Bronchial epithelial cell (primary cell): ENCODE data around the gene TAMALIN. TPM values are rescaled to one million over a fixed set of nuclear protein-coding genes. Genes with fewer than 3 reads are reported as not detected.

Source experiments
- DNase-seq: peaks from one replicate; pipeline ENCODE4 v3.0.0-alpha.2; 2010; ENCODE audit warnings: low read depth
- FAIRE-seq: peaks from 2 replicates; lab custom pipeline; 2011; peaks lifted over from hg19 to GRCh38; lab: Jason Lieb, UNC
- H3K27me3 ChIP-seq: 2 replicates; pipeline ENCODE4 v1.5.1; 2011; ENCODE audit warnings: low read length; ENCODE audit not compliant: control insufficient read depth, insufficient read depth
- H3K36me3 ChIP-seq: 2 replicates; pipeline ENCODE4 v1.5.1; 2011; ENCODE audit warnings: low read length; ENCODE audit not compliant: control insufficient read depth, insufficient read depth
- H3K4me3 ChIP-seq: 2 replicates; pipeline ENCODE4 v1.5.1; 2011; ENCODE audit warnings: mild to moderate bottlenecking, low read depth, low read length, control low read depth
- total RNA-seq: library from RNA; depleted of rRNA; stranded (reverse); fragments of >200 nt; gene quantifications from 2 replicates; pipeline ENCODE4 v1.2.1, GENCODE V29; 2014
- TF ChIP-seq, protein P1 (sequence below): IDR thresholded peaks from 2 replicates; pipeline ENCODE4 v1.5.1; 2011; ENCODE audit warnings: mild to moderate bottlenecking, moderate library complexity, low read length, control low read depth, inconsistent platforms; ENCODE audit not compliant: insufficient read depth, severe bottlenecking

The TAMALIN gene
- total RNA-seq, 1 donor from 2014 or later = not detected

DNA sequence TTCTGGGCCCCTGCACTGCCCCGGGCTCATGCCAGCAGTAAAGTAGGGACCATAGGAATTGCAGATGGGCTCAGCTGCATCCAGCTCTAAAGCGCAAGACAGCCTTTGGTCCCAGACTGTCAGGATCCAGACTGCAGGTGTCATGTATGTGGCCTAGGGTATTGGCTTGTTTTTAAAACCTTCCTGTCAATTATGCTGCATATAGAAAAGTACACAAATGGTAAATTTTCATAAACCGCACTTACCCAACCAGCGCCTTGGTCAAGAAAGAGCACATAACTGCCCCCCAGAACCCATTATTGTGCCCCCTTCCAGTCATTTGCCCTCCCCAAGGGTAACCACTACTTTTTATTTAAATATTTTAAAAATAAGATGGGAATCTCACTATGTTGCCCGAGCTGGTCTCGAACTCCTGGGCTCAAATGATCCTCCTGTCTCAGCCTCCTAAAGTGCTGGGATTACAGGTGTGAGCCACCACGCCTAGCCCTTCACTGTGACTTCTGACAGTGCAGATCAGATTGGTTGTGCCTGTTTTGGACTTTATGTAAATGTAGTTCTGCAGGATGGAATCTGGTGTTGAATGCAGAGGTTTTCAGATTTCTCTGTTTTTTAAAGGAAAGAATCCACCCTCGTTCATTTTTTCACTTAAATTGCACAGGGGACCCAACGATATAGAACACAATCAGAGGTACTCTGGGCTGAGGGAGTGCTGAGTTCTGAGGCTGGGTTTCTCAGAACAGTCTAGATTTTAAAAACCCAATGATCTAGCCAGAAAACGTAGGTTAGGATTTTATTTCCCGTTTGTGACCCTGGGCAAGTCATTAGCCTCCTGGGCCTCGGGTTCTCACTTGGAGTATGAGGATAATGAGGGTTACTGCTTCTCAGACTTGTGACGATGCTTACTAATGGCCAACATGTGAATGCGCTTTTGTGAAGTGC is 51.2 kb downstream of the TAMALIN start:
- no peak for DNase-seq
- H3K27me3 ChIP-seq = no peaks in the 10 kb centered on the region
- peak; percentile 36 for FAIRE-seq
- H3K36me3 ChIP-seq = no peaks in the 10 kb centered on the region
- no peak overlapping the region for H3K4me3 ChIP-seq
- TF ChIP-seq, protein P1, sequence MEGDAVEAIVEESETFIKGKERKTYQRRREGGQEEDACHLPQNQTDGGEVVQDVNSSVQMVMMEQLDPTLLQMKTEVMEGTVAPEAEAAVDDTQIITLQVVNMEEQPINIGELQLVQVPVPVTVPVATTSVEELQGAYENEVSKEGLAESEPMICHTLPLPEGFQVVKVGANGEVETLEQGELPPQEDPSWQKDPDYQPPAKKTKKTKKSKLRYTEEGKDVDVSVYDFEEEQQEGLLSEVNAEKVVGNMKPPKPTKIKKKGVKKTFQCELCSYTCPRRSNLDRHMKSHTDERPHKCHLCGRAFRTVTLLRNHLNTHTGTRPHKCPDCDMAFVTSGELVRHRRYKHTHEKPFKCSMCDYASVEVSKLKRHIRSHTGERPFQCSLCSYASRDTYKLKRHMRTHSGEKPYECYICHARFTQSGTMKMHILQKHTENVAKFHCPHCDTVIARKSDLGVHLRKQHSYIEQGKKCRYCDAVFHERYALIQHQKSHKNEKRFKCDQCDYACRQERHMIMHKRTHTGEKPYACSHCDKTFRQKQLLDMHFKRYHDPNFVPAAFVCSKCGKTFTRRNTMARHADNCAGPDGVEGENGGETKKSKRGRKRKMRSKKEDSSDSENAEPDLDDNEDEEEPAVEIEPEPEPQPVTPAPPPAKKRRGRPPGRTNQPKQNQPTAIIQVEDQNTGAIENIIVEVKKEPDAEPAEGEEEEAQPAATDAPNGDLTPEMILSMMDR = no peak

DNA sequence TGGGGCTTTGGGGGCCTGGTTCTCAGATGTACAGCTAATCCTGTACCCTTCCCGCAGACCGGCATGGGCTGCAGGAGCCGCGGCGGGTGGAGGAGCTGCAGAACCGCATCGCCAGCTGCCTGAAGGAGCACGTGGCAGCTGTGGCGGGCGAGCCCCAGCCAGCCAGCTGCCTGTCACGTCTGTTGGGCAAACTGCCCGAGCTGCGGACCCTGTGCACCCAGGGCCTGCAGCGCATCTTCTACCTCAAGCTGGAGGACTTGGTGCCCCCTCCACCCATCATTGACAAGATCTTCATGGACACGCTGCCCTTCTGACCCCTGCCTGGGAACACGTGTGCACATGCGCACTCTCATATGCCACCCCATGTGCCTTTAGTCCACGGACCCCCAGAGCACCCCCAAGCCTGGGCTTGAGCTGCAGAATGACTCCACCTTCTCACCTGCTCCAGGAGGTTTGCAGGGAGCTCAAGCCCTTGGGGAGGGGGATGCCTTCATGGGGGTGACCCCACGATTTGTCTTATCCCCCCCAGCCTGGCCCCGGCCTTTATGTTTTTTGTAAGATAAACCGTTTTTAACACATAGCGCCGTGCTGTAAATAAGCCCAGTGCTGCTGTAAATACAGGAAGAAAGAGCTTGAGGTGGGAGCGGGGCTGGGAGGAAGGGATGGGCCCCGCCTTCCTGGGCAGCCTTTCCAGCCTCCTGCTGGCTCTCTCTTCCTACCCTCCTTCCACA is 52.0 kb downstream of the TAMALIN start:
- DNase-seq = no peak
- TF ChIP-seq, protein P1 = no peak
- FAIRE-seq = no peak
- H3K36me3 ChIP-seq = no peaks in the 10 kb centered on the region
- H3K27me3 ChIP-seq = no peaks in the 10 kb centered on the region
- H3K4me3 ChIP-seq = no peak overlapping the region

DNA sequence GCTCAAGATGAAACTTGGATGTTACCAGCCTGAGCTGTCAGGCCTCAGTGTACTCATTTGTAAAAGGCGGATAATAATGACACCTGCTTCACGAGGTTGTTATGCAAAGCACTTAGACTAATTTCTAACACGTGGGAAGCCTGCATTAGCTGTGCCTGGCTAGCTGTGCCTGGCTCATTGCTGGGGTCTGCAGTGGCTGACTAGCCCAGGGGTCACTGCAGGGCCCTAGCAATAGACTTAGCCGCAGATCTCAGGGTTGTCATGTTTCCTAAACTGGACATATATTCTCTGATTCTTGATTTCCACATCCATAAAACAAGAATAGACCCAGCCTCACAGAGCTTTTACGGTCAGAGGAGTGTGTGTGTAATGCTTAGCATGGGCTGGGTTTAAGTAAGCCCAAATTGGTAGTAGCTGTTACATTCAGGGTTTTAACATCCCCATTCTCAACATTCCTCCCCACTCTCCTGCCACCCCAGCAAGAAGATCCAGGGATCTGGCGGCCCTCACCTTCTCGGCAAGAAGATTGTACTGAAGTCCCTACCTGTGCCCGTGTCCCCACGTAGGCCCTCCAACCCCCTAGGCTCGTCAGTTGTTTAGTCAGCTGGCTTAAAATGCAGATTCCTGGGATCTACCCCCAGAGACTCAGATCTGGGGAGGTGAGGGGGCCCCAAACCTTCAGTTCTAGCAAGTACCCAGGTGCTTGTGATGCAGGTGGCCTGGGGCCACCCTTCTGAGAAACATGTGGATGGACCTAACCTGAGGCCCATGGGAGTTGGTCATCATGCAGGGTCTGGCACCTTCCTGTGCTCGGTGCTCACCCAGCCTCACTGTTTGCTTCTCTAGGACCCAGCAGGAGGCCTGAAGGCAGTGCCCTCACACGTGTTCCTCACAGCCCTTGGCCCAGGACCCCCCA is 53.1 kb downstream of the TAMALIN start:
- Histone ChIP-seq H3K36me3 (no peaks in the 10 kb centered on the region), H3K27me3 (no peaks in the 10 kb centered on the region), H3K4me3 (no peak overlapping the region)
- DNase-seq = peak; percentile 21
- FAIRE-seq = no peak
- TF ChIP-seq, protein P1 = no peak

DNA sequence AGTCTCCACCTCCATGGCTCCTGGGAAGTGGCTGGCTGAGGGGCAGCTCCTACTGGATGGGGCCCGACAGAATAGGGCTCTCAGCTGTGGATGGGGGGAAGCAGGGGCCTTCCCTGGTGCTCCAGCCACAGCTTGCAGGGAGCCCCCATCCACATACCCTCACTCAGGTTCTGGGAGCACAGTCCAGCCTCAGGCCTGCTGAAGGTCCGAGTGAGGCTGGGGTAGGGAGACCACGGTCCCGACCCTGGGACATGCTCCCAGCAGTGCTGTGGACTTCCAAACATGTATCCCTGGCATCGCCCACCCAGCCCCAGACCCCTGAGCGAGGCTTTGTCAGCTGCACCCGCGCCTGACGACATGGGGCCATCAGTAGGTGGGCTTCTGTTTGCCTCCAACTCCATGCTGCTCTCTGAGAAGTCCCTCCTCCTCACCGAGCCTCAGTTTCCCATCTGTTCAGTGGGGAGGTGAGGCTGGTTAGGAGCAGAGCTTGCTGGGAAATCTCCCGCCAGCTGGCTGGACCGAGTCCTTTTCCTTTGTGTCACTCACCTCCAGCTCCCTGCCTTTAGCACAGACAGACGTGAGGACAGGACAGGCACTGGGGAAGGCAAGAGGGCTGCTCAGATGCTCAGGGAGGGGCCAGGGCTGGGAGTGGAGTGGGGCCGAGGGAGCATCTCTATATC is 53.9 kb downstream of the TAMALIN start:
- FAIRE-seq (no peak), DNase-seq (no peak)
- no peak overlapping the region for H3K4me3 ChIP-seq
- no peaks in the 10 kb centered on the region for H3K27me3 ChIP-seq
- H3K36me3 ChIP-seq = no peaks in the 10 kb centered on the region
- TF ChIP-seq, protein P1 = no peak

DNA sequence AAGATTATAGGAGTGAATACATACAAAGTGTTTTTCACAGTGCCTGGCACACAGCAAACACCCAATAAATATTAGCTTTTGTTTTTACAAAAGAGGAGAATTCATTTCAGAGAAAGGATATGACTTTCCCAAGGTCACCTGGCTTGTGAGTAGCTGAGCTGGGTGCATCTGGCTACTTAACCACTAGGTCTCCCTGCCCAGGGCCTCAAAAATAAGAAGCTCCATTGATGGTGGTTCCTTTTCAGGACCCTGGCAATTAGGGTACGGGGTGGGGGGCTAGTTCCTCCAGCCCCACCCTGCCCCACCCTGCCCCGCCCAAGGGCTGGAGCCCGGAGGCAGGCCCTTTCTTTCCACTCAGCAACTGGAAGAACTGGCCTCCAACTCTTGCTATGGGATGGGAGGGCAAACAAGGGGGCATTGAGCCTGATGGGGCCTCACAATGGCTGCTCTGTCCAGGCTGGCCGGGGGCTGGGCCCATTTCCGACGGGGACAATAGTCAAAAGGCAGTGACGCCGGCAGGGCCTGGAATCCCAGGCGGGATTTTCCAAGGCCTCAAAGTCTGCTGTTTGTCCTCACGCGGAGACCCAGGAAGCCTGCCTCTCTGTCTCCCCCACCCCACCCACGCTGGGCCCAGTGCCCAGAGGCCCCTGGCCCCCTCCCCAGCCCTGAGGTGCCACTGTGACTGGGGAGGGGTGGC is 54.9 kb downstream of the TAMALIN start:
- no peak for DNase-seq
- no peak for FAIRE-seq
- TF ChIP-seq, protein P1 = no peak
- no peaks in the 10 kb centered on the region for H3K27me3 ChIP-seq
- H3K4me3 ChIP-seq = no peak overlapping the region
- H3K36me3 ChIP-seq = no peaks in the 10 kb centered on the region
